ENCODE results near the gene RPL39. TPM values are rescaled to one million over a fixed set of nuclear protein-coding genes. Genes with fewer than 3 reads are reported as not detected.

RPL39 gene
- total RNA-seq, 1 donor from 2014 or later = 1,088 TPM

GRCh38 chrX:119757979-119758730 is 33.3 kb downstream of the RPL39 start, which contains the start of gene SOWAHD:
Gene SOWAHD (plus strand): TSS chrX:119758588. CDS start chrX:119758668, 80 bp downstream.
- Mint-ChIP-seq H3K4me3 (ENCODE audit: unreplicated experiment) (peak within 1 kb of the TSS; percentile 67), H3K27ac (ENCODE audit: unreplicated experiment) (no peak within 1 kb of the TSS), H3K36me3 (ENCODE audit: unreplicated experiment) (no peaks in the 10 kb centered on the region), H3K4me1 (ENCODE audit: low read depth, unreplicated experiment) (peaks cover 2% of the 10 kb centered on the region), H3K27me3 (ENCODE audit: unreplicated experiment) (no peaks in the 10 kb centered on the region), H3K9me3 (ENCODE audit: unreplicated experiment) (no peaks in the 10 kb centered on the region)
- DNase-seq = peak; percentile 36
- TF ChIP-seq CTCF (IDR thresholded peaks at IDR 0.05; ENCODE audit: partially characterized antibody, unreplicated experiment) = no peak

DNA sequence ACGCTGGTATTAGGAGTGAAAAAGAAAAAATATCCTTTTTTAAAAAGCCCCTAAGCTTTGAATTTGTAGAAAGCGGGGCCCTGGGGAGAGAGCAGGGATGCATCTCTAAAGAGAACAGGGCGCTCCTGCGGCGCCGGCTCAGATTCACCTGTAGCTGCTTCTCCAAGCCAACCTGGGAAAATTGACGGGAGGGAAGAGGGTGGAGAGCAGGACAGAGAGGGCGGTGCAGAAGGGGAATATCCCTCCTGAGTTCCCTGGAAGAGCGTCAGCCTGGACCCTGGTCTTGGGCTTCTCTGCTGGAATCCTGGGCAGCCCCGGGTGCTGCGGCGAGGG is 33.8 kb downstream of the RPL39 start:
- H3K4me3 Mint-ChIP-seq (ENCODE audit: unreplicated experiment) = peak overlapping the region; percentile 67
- no peak overlapping the region for H3K27ac Mint-ChIP-seq (ENCODE audit: unreplicated experiment)
- no peaks in the 10 kb centered on the region for H3K27me3 Mint-ChIP-seq (ENCODE audit: unreplicated experiment)
- H3K4me1 Mint-ChIP-seq (ENCODE audit: low read depth, unreplicated experiment) = peaks cover 2% of the 10 kb centered on the region
- TF ChIP-seq CTCF (IDR thresholded peaks at IDR 0.05; ENCODE audit: partially characterized antibody, unreplicated experiment) = no peak
- no peak for DNase-seq
- H3K36me3 Mint-ChIP-seq (ENCODE audit: unreplicated experiment) = no peaks in the 10 kb centered on the region
- no peaks in the 10 kb centered on the region for H3K9me3 Mint-ChIP-seq (ENCODE audit: unreplicated experiment)

GRCh38 chrX:119756926-119757635 is 34.3 kb downstream of the RPL39 start:
- peaks cover 2% of the 10 kb centered on the region for H3K4me1 Mint-ChIP-seq (ENCODE audit: low read depth, unreplicated experiment)
- no peak overlapping the region for H3K27ac Mint-ChIP-seq (ENCODE audit: unreplicated experiment)
- no peaks in the 10 kb centered on the region for H3K36me3 Mint-ChIP-seq (ENCODE audit: unreplicated experiment)
- no peak for DNase-seq
- H3K9me3 Mint-ChIP-seq (ENCODE audit: unreplicated experiment) = no peaks in the 10 kb centered on the region
- no peak for TF ChIP-seq CTCF (IDR thresholded peaks at IDR 0.05; ENCODE audit: partially characterized antibody, unreplicated experiment)
- peak overlapping the region; percentile 67 for H3K4me3 Mint-ChIP-seq (ENCODE audit: unreplicated experiment)
- no peaks in the 10 kb centered on the region for H3K27me3 Mint-ChIP-seq (ENCODE audit: unreplicated experiment)

GRCh38 chrX:119755981-119756533 is 35.4 kb downstream of the RPL39 start:
- Mint-ChIP-seq H3K27ac (ENCODE audit: unreplicated experiment) (no peak overlapping the region), H3K27me3 (ENCODE audit: unreplicated experiment) (peaks cover 1% of the 10 kb centered on the region), H3K4me3 (ENCODE audit: unreplicated experiment) (no peak overlapping the region), H3K9me3 (ENCODE audit: unreplicated experiment) (no peaks in the 10 kb centered on the region), H3K36me3 (ENCODE audit: unreplicated experiment) (no peaks in the 10 kb centered on the region), H3K4me1 (ENCODE audit: low read depth, unreplicated experiment) (peaks cover 2% of the 10 kb centered on the region)
- no peak for TF ChIP-seq CTCF (IDR thresholded peaks at IDR 0.05; ENCODE audit: partially characterized antibody, unreplicated experiment)
- DNase-seq = no peak
